IMR-90 (cell line): ENCODE results near the gene JAK1. TPM values are rescaled to one million over a fixed set of nuclear protein-coding genes. Genes with fewer than 3 reads are reported as not detected.

Experiments used
- ATAC-seq: fragments of 200-7000 bp; cut with Tn5 transposase; 2 replicates; pipeline ENCODE4 v1.9.1; 2020; ENCODE audit warnings: low read depth, mild to moderate bottlenecking, moderate library complexity
- BruUV-seq: library from RNA; stranded (reverse); fragments of 400-500 nt; replicated peaks from 2 replicates; lab custom pipeline; 2021; lab: Mats Ljungman, UMichigan
- CTCF ChIA-PET: fragments of 300-600 bp; formaldehyde crosslinking; extraction: SDS; loops from one replicate; lab custom pipeline; 2021; ENCODE audit warnings: antibody characterized with exemption; lab: Yijun Ruan, JAX
- POLR2A ChIA-PET: fragments of 300-600 bp; sonication (Branson Sonifier 250); formaldehyde crosslinking; loops from one replicate; lab custom pipeline; 2022; ENCODE audit warnings: antibody characterized with exemption; ENCODE audit not compliant: unreplicated experiment; lab: Charles Lee
- DNase-seq: peaks from one replicate; pipeline ENCODE4 v3.0.0; 2013
- H2AFZ ChIP-seq: replicated peaks from 2 replicates; pipeline ENCODE3; 2013; ENCODE audit warnings: low read length, mild to moderate bottlenecking; ENCODE audit not compliant: poor library complexity
- H2AK5ac ChIP-seq: 2 replicates; pipeline ENCODE4 v1.6.1; 2013; ENCODE audit warnings: low read depth, low read length, inconsistent platforms
- H2AK9ac ChIP-seq: replicated peaks from 2 replicates; pipeline ENCODE3; 2013; ENCODE audit warnings: mild to moderate bottlenecking, low read depth, low read length, moderate library complexity; ENCODE audit not compliant: poor library complexity
- H2BK120ac ChIP-seq: 2 replicates; pipeline ENCODE4 v1.6.1; 2013; ENCODE audit warnings: low read depth, low read length, inconsistent platforms
- H2BK15ac ChIP-seq: 3 replicates; pipeline ENCODE4 v1.6.1; 2013; ENCODE audit warnings: low read depth, low read length, inconsistent platforms
- H2BK20ac ChIP-seq: 2 replicates; pipeline ENCODE4 v1.6.1; 2013; ENCODE audit warnings: low read depth, mild to moderate bottlenecking, inconsistent platforms, low read length, moderate library complexity
- H2BK5ac ChIP-seq: 2 replicates; pipeline ENCODE4 v1.6.1; 2013; ENCODE audit warnings: mild to moderate bottlenecking, low read depth, low read length, inconsistent platforms; ENCODE audit not compliant: poor library complexity, severe bottlenecking
- H3K14ac ChIP-seq: replicated peaks from 2 replicates; pipeline ENCODE4 v1.6.1; 2013; ENCODE audit warnings: low read depth, low read length, inconsistent platforms
- H3K18ac ChIP-seq: 2 replicates; pipeline ENCODE4 v1.6.1; 2013; ENCODE audit warnings: low read depth, low read length, control low read depth
- H3K23ac ChIP-seq: 2 replicates; pipeline ENCODE4 v1.6.1; 2013; ENCODE audit warnings: low read depth, low read length, inconsistent platforms
- H3K27ac ChIP-seq: 2 replicates; pipeline ENCODE4 v1.5.1; 2013; ENCODE audit warnings: mild to moderate bottlenecking, control low read depth, low read length; ENCODE audit not compliant: insufficient read depth
- H3K27me3 ChIP-seq: 2 replicates; pipeline ENCODE4 v1.6.1; 2013; ENCODE audit warnings: low read length; ENCODE audit not compliant: control insufficient read depth, insufficient read depth
- H3K36me3 ChIP-seq: 2 replicates; pipeline ENCODE4 v1.6.1; 2013; ENCODE audit warnings: low read length, mixed read lengths; ENCODE audit not compliant: control insufficient read depth, insufficient read depth
- H3K4ac ChIP-seq: 2 replicates; pipeline ENCODE4 v1.6.1; 2013; ENCODE audit warnings: low read depth, low read length, inconsistent platforms
- H3K4me1 ChIP-seq: 2 replicates; pipeline ENCODE4 v1.6.1; 2013; ENCODE audit warnings: low read length, mixed read lengths; ENCODE audit not compliant: control insufficient read depth, insufficient read depth
- H3K4me2 ChIP-seq: 2 replicates; pipeline ENCODE4 v1.6.1; 2013; ENCODE audit warnings: low read depth, mild to moderate bottlenecking, control low read depth, low read length, moderate library complexity
- H3K4me3 ChIP-seq: 2 replicates; pipeline ENCODE4 v1.5.1; 2013; ENCODE audit warnings: low read depth, mild to moderate bottlenecking, control low read depth, low read length, moderate library complexity; ENCODE audit not compliant: insufficient read depth
- H3K56ac ChIP-seq: 2 replicates; pipeline ENCODE4 v1.6.1; 2013; ENCODE audit warnings: low read length, inconsistent platforms; ENCODE audit not compliant: insufficient read depth; ENCODE audit errors: extremely low read depth
- H3K79me1 ChIP-seq, 2 experiments: 2 replicates each; pipeline ENCODE4 v1.6.1; 2013; ENCODE audit warnings: low read length in 2 of 2, inconsistent platforms in 1 of 2, low read depth in 1 of 2
- H3K9ac ChIP-seq: 2 replicates; pipeline ENCODE4 v1.6.1; 2013; ENCODE audit warnings: low read depth, low read length, control low read depth
- H3K9me1 ChIP-seq: 2 replicates; pipeline ENCODE4 v1.6.1; 2013; ENCODE audit warnings: low read length, inconsistent platforms; ENCODE audit not compliant: insufficient read depth
- H3K9me3 ChIP-seq: 2 replicates; pipeline ENCODE4 v1.6.1; 2013; ENCODE audit warnings: low read length; ENCODE audit not compliant: control insufficient read depth, insufficient read depth
- H4K20me1 ChIP-seq: 2 replicates; pipeline ENCODE4 v1.6.1; 2013; ENCODE audit warnings: low read length, inconsistent platforms; ENCODE audit not compliant: insufficient read depth
- H4K5ac ChIP-seq: 2 replicates; pipeline ENCODE4 v1.6.1; 2013; ENCODE audit warnings: mild to moderate bottlenecking, low read depth, low read length, control low read depth
- H4K8ac ChIP-seq, 2 experiments: 2 replicates each; pipeline ENCODE4 v1.6.1; 2013; ENCODE audit warnings: low read depth in 2 of 2, low read length in 2 of 2, control low read depth in 1 of 2, inconsistent platforms in 1 of 2
- H4K91ac ChIP-seq: 2 replicates; pipeline ENCODE4 v1.6.1; 2013; ENCODE audit warnings: low read depth, low read length, inconsistent platforms; ENCODE audit not compliant: insufficient read depth
- BHLHE40 ChIP-seq: fragments of 150-350 bp; IDR thresholded peaks from 2 replicates; pipeline ENCODE4 v1.6.1; 2016; ENCODE audit warnings: mild to moderate bottlenecking, low read depth, low read length
- CEBPB ChIP-seq: IDR thresholded peaks from 2 replicates; pipeline ENCODE4 v1.6.1; 2012; ENCODE audit warnings: low read depth, low read length, improper control_type of control experiment
- CHD1 ChIP-seq: IDR thresholded peaks from 2 replicates; pipeline ENCODE4 v1.6.1; 2012; ENCODE audit warnings: low read depth, low read length, improper control_type of control experiment
- FOS ChIP-seq: fragments of 150-350 bp; IDR thresholded peaks from 2 replicates; pipeline ENCODE4 v1.6.1; 2016; ENCODE audit warnings: low read depth, low read length
- MAFK ChIP-seq: IDR thresholded peaks from 2 replicates; pipeline ENCODE4 v1.6.1; 2012; ENCODE audit warnings: low read depth, low read length, improper control_type of control experiment
- NFE2L2 ChIP-seq: fragments of 150-350 bp; IDR thresholded peaks from 2 replicates; pipeline ENCODE4 v1.6.1; 2016; ENCODE audit warnings: low read depth, mild to moderate bottlenecking, low read length
- POLR2A ChIP-seq: IDR thresholded peaks from 2 replicates; pipeline ENCODE4 v1.6.1; 2012; ENCODE audit warnings: mild to moderate bottlenecking, low read depth, low read length
- RAD21 ChIP-seq: IDR thresholded peaks from 2 replicates; pipeline ENCODE4 v1.6.1; 2012; ENCODE audit warnings: low read length, improper control_type of control experiment
- RCOR1 ChIP-seq: IDR thresholded peaks from 2 replicates; pipeline ENCODE4 v1.6.1; 2012; ENCODE audit warnings: mild to moderate bottlenecking, low read length, improper control_type of control experiment; ENCODE audit not compliant: insufficient replicate concordance
- RFX5 ChIP-seq: IDR thresholded peaks from 2 replicates; pipeline ENCODE4 v1.8.0; 2012; ENCODE audit warnings: low read depth, mild to moderate bottlenecking, low read length, moderate library complexity
- SMC3 ChIP-seq: fragments of 150-350 bp; IDR thresholded peaks from 2 replicates; pipeline ENCODE4 v1.6.1; 2016; ENCODE audit warnings: low read depth, mild to moderate bottlenecking, antibody characterized with exemption, low read length, moderate library complexity
- WGBS, 2 experiments: methylation state at CpG; one replicate each; pipeline versions ENCODE4 v1.1.5 to v1.1.7; 2013; ENCODE audit warnings: missing lambda C conversion rate in 2 of 2; ENCODE audit not compliant: insufficient read length in 1 of 2; ENCODE audit errors: extremely low coverage in 2 of 2; 5-methylcytosine and 5-hydroxymethylcytosine counted together
- dilution Hi-C: fragments of 300-500 bp; cut with HindIII; formaldehyde crosslinking; loops from one replicate; pipeline ENCODE4 v1.14.3; 2018; ENCODE audit warnings: low sequenced_read_pairs; ENCODE audit not compliant: unreplicated experiment
- in situ Hi-C: fragments of 300-500 bp; cut with MboI; formaldehyde crosslinking; loops from 3 replicates; pipeline ENCODE4 v1.14.3; 2019; ENCODE audit warnings: low sequenced_read_pairs, inconsistent platforms, mixed read lengths
- intact Hi-C: fragments of 100-400 bp; cut with micrococcal nuclease; formaldehyde crosslinking; loops from 2 replicates; pipeline ENCODE4 v1.10.0; 2022
- polyA plus RNA-seq, 3 experiments: library from polyadenylated mRNA; depleted of rRNA; stranded (reverse); fragments of >200 nt; gene quantifications; 2 replicates each; pipeline ENCODE4 v1.2.3, GENCODE V29; 2012; ENCODE audit warnings: low replicate concordance in 1 of 3
- total RNA-seq: library from RNA; depleted of rRNA; stranded (reverse); fragments of >200 nt; gene quantifications from 2 replicates; pipeline ENCODE4 v1.2.3, GENCODE V29; 2012
- TF ChIP-seq, protein P1 (sequence below): fragments of 150-350 bp; IDR thresholded peaks from 2 replicates; pipeline ENCODE4 v1.6.1; 2016; ENCODE audit warnings: low read depth, mild to moderate bottlenecking, low read length, moderate library complexity, borderline replicate concordance
- TF ChIP-seq, protein P2 (sequence below): conservative IDR thresholded peaks from 2 replicates; pipeline ENCODE4 v1.5.1; 2012; ENCODE audit warnings: mild to moderate bottlenecking, low read depth, low read length, improper control_type of control experiment
- TF ChIP-seq, protein P3 (sequence below): fragments of 150-350 bp; IDR thresholded peaks from 2 replicates; pipeline ENCODE4 v1.6.1; 2017; ENCODE audit warnings: mild to moderate bottlenecking, antibody characterized with exemption, low read length, low read depth

Gene JAK1
- total and polyA plus RNA-seq, 2 of the 4 experiments (the other 2 are of a cell fraction): 76.9 to 103 TPM

DNA sequence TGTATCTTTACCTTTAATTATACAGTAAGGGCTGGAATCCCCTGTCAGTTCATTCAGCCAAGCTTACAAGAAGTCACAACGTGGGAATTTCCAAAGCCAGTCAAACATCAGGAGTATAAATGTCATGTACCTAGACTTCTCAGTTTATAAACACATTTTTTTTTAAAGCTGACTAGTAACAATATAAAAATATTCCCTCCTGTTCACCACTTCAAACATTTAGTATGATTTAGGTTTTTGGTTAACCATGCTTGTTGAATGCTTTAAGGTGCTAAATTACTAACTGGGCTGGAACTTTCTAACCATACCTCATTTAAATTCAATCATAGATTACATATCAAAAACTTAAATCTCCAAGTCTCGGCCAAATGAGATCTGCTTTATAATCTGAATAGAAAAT, 44.0 kb downstream of the JAK1 start:
- H2AFZ ChIP-seq: no peak overlapping the region
- peaks cover 11% of the 10 kb centered on the region for H3K9me1 ChIP-seq
- H3K56ac ChIP-seq: no peak overlapping the region
- H2BK15ac ChIP-seq: no peak overlapping the region
- peaks cover 66% of the 10 kb centered on the region for H4K20me1 ChIP-seq
- H4K91ac ChIP-seq: no peak overlapping the region
- peaks cover 13% of the 10 kb centered on the region for H3K4me1 ChIP-seq
- no peak overlapping the region for H2BK20ac ChIP-seq
- H3K14ac ChIP-seq: no peak overlapping the region
- H2AK5ac ChIP-seq: no peak overlapping the region
- H3K79me1 ChIP-seq: peaks cover 48 to 79% of the 10 kb centered on the region in 2 experiments
- DNase-seq: no peak
- WGBS, 2 experiments: no CpG with 5 or more reads among the region's 2 CpGs
- BruUV-seq: no TSS peak
- H2BK120ac ChIP-seq: no peak overlapping the region
- H4K8ac ChIP-seq: no peak overlapping the region
- 0 out of 2 replicates have a peak, but pooled peaks cover 1% of the 10 kb centered on the region for H3K36me3 ChIP-seq
- dilution Hi-C loops (no loop called here), intact Hi-C loops (no loop called here), in situ Hi-C loops (no loop called here)
- POLR2A ChIA-PET: no interaction called here
- H3K4ac ChIP-seq: no peak overlapping the region
- H3K27me3 ChIP-seq: no peaks in the 10 kb centered on the region
- no peak overlapping the region for H2AK9ac ChIP-seq
- no peak overlapping the region for H3K4me3 ChIP-seq
- no peak overlapping the region for H3K27ac ChIP-seq
- CTCF ChIA-PET: interaction anchor here (0.6 kb wide), 1 partner anchor 119 kb away, joined by 3 read pairs; no protein-coding TSS in a partner anchor
- ATAC-seq: no peak
- H3K9me3 ChIP-seq: no peaks in the 10 kb centered on the region
- no peak overlapping the region for H3K23ac ChIP-seq
- H3K18ac ChIP-seq: no peak overlapping the region
- no peak overlapping the region for H4K5ac ChIP-seq
- TF ChIP-seq CHD1: no peak
- TF ChIP-seq, protein P1, sequence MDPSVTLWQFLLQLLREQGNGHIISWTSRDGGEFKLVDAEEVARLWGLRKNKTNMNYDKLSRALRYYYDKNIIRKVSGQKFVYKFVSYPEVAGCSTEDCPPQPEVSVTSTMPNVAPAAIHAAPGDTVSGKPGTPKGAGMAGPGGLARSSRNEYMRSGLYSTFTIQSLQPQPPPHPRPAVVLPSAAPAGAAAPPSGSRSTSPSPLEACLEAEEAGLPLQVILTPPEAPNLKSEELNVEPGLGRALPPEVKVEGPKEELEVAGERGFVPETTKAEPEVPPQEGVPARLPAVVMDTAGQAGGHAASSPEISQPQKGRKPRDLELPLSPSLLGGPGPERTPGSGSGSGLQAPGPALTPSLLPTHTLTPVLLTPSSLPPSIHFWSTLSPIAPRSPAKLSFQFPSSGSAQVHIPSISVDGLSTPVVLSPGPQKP: no peak
- no peak for TF ChIP-seq POLR2A
- TF ChIP-seq, protein P2, sequence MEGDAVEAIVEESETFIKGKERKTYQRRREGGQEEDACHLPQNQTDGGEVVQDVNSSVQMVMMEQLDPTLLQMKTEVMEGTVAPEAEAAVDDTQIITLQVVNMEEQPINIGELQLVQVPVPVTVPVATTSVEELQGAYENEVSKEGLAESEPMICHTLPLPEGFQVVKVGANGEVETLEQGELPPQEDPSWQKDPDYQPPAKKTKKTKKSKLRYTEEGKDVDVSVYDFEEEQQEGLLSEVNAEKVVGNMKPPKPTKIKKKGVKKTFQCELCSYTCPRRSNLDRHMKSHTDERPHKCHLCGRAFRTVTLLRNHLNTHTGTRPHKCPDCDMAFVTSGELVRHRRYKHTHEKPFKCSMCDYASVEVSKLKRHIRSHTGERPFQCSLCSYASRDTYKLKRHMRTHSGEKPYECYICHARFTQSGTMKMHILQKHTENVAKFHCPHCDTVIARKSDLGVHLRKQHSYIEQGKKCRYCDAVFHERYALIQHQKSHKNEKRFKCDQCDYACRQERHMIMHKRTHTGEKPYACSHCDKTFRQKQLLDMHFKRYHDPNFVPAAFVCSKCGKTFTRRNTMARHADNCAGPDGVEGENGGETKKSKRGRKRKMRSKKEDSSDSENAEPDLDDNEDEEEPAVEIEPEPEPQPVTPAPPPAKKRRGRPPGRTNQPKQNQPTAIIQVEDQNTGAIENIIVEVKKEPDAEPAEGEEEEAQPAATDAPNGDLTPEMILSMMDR: no peak
- no peak for TF ChIP-seq NFE2L2
- TF ChIP-seq BHLHE40: no peak
- no peak for TF ChIP-seq RFX5
- TF ChIP-seq CEBPB: no peak
- TF ChIP-seq FOS: no peak
- no peak for TF ChIP-seq RAD21
- no peak for TF ChIP-seq RCOR1
- no peak for TF ChIP-seq MAFK
- TF ChIP-seq, protein P3, sequence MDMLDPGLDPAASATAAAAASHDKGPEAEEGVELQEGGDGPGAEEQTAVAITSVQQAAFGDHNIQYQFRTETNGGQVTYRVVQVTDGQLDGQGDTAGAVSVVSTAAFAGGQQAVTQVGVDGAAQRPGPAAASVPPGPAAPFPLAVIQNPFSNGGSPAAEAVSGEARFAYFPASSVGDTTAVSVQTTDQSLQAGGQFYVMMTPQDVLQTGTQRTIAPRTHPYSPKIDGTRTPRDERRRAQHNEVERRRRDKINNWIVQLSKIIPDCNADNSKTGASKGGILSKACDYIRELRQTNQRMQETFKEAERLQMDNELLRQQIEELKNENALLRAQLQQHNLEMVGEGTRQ: no peak
- no peak for TF ChIP-seq SMC3
- no peak overlapping the region for H3K9ac ChIP-seq
- H3K4me2 ChIP-seq: no peak overlapping the region
- no peak overlapping the region for H2BK5ac ChIP-seq
